ENCODE results near the gene KRT16.

DNA sequence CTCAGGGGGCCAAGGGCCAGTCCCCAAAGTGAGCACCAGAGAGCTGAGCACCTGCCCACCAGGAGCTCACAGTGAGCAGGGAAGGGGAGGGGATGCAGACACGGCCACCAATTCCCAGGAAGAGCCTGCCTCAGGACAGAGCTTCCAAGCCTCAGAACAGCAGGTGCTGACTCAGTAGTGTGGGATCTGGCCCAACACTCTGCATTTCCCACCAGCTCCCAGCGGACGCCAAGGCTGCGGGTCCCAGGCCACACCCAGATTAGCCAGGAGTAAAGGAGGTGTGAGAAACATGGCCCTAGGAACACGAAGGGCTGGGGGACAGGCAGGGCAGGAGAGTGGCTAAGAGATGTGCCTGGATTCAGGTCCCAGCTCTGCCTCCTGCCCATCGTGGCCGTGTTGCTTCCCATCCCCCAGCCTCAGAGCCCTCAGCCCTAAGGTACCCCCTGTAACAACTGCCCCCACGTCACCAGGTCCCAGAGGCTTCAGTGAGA, 47.7 kb upstream of the KRT16 start:
- TF ChIP-seq POLR2A (IDR thresholded peaks at IDR 0.05; ENCODE audit: low read length) (no peak), GATA1 (IDR thresholded peaks at IDR 0.05; ENCODE audit: low read depth, low read length) (no peak)

All from erythroblast (primary cell).